CD4-positive, CD25-positive, alpha-beta regulatory T cell (primary cell): ENCODE results near the gene CAPZB. TPM values are rescaled to one million over a fixed set of nuclear protein-coding genes. Genes with fewer than 3 reads are reported as not detected.
A peak's percentile ranks its signal among the peaks of the same experiment; 100 is the strongest.

ENCODE experiments used
- ATAC-seq, 2 donors: fragments of 150-1000 bp; cut with Tn5 transposase; one replicate each; pipeline ENCODE4 v1.10.0; 2021; ENCODE audit warnings: low read depth in 2 of 2, moderate number of reproducible peaks in 2 of 2, moderate library complexity in 1 of 2
- DNase-seq, 3 donors: peaks; one replicate each; pipeline versions ENCODE4 v3.0.0 to v3.0.0-alpha.2; 2012 to 2022; ENCODE audit warnings: mixed read lengths in 1 of 3
- H3K27ac ChIP-seq: one replicate; pipeline ENCODE4 v1.7.0; 2013; ENCODE audit warnings: mild to moderate bottlenecking, low read length; ENCODE audit not compliant: insufficient read depth, poor library complexity, severe bottlenecking
- H3K27me3 ChIP-seq: one replicate; pipeline ENCODE4 v1.7.0; 2013; ENCODE audit warnings: low read length; ENCODE audit not compliant: control insufficient read depth, insufficient read depth
- H3K36me3 ChIP-seq: one replicate; pipeline ENCODE4 v1.7.0; 2013; ENCODE audit warnings: mild to moderate bottlenecking, low read length, moderate library complexity; ENCODE audit not compliant: control insufficient read depth, insufficient read depth
- H3K4me1 ChIP-seq: 2 replicates; pipeline ENCODE4 v1.7.0; 2013; ENCODE audit warnings: mild to moderate bottlenecking, low read length; ENCODE audit not compliant: insufficient read depth, control insufficient read depth, poor library complexity, severe bottlenecking
- H3K4me3 ChIP-seq: one replicate; pipeline ENCODE4 v1.7.0; 2013; ENCODE audit warnings: low read depth, mild to moderate bottlenecking, low read length, moderate library complexity
- H3K9me3 ChIP-seq, 2 experiments: 1 replicate in 1 of 2; 2 replicates in 1 of 2; pipeline ENCODE4 v1.7.0; 2013; ENCODE audit warnings: low read length in 2 of 2, mild to moderate bottlenecking in 1 of 2, moderate library complexity in 1 of 2; ENCODE audit not compliant: control insufficient read depth in 2 of 2
- H3K27ac Mint-ChIP-seq, 3 donors: one replicate each; pipeline ENCODE4 v1.8.0; 2020 to 2022; ENCODE audit warnings: mild to moderate bottlenecking in 3 of 3, mixed read lengths in 3 of 3, moderate library complexity in 2 of 3
- H3K27me3 Mint-ChIP-seq: one replicate; pipeline ENCODE4 v1.8.0; 2022; ENCODE audit warnings: mild to moderate bottlenecking, mixed read lengths
- H3K36me3 Mint-ChIP-seq: one replicate; pipeline ENCODE4 v1.8.0; 2020; ENCODE audit warnings: mixed read lengths
- H3K4me1 Mint-ChIP-seq, 4 donors: one replicate each; pipeline ENCODE4 v1.8.0; 2020 to 2022; ENCODE audit warnings: mixed read lengths in 4 of 4, mild to moderate bottlenecking in 1 of 4
- H3K4me3 Mint-ChIP-seq, 4 donors: one replicate each; pipeline ENCODE4 v1.8.0; 2020 to 2022; ENCODE audit warnings: mild to moderate bottlenecking in 4 of 4, mixed read lengths in 4 of 4, moderate library complexity in 3 of 4
- H3K9me3 Mint-ChIP-seq, 7 donors: one replicate each; pipeline ENCODE4 v1.8.0; 2020 to 2022; ENCODE audit warnings: mixed read lengths in 7 of 7, mild to moderate bottlenecking in 3 of 7, moderate library complexity in 2 of 7
- polyA plus RNA-seq, 4 donors: library from polyadenylated mRNA; unstranded; fragments of 300-500 nt; fragmentation: Illumina TruSeq; gene quantifications; one replicate each; pipeline ENCODE4 v1.2.3, GENCODE V29; 2021
- total RNA-seq: library from RNA; stranded (reverse); gene quantifications from one replicate; pipeline ENCODE4 v1.2.3, GENCODE V29; 2022

Gene CAPZB
- total and polyA plus RNA-seq, 5 donors from 2014 or later = 372 to 588 (median 462) TPM

DNA sequence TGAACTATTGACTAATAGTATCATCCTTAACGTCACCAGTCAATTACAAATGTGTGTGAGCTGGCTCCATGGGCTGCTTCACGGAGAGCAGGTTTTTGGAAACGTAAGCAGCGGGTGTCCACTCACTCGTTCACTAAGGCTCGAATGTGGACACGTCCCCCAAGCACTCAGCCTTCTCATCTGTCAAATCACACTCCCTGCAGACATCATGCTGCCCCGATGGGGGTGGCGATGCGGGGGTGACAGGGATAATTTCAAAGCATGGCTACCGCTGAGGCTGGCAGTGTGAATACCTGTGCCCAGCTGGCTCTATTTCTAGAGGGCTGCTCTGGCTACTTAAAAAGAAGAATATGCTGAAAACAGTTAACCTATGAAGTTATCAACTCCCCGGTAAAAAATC lies 71.3 kb downstream of the CAPZB start:
- peaks cover 27 to 86% (median 45%) of the 10 kb centered on the region in 4 donors for H3K4me1 Mint-ChIP-seq
- peak overlapping the region; percentile 69 to 79 (median 70) for H3K27ac Mint-ChIP-seq
- no peak for DNase-seq
- no peaks in the 10 kb centered on the region for H3K9me3 ChIP-seq
- no peaks in the 10 kb centered on the region for H3K9me3 Mint-ChIP-seq
- no peak overlapping the region for H3K4me3 Mint-ChIP-seq
- H3K27me3 ChIP-seq = no peaks in the 10 kb centered on the region
- H3K27ac ChIP-seq = no peak overlapping the region
- H3K4me3 ChIP-seq = no peak overlapping the region
- no peaks in the 10 kb centered on the region for H3K27me3 Mint-ChIP-seq
- peaks cover 20% of the 10 kb centered on the region for H3K4me1 ChIP-seq
- ATAC-seq = no peak
- peaks cover 80% of the 10 kb centered on the region for H3K36me3 ChIP-seq
- H3K36me3 Mint-ChIP-seq = peaks cover 29% of the 10 kb centered on the region

DNA sequence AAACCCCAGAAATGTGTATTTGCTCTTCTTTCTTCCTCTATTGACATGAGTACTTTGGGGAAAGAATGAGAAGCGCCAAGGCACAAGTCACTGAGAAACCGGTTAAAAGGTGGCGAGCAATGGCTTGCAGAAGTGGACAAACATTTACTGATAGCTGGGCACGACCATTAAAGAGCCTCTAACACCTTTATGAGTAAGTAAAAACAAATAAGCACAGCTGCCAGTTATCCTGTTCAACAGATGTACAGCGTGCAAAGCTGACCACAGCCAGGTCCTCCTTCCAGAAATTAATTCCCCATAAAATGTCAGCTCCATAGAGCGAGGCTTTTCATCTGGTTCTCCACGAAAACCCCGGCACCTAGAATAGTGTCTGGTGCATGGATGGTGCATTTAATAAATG lies 72.7 kb downstream of the CAPZB start:
- peaks cover 19 to 83% (median 40%) of the 10 kb centered on the region in 4 donors for H3K4me1 Mint-ChIP-seq
- peaks cover 24% of the 10 kb centered on the region for H3K4me1 ChIP-seq

DNA sequence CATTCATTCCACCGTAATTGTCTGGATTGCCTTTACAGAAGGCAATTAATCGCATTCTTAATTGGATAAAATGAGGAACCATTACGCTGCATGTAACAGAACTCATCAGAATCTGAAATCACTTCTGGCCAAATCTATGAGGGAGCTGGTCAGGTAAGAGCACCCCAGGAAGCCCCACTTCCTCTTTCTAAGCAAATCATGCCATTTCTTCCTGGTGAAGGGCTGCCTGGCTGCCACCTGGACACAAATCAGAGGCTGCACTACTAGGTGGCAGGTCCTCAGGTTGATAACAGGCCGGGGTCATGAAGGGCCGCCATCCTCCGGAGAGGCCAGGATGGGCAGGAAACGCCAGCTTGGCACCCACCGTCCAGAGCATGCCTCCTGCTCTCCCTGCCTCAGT lies 73.7 kb downstream of the CAPZB start:
- no peaks in the 10 kb centered on the region for H3K27me3 Mint-ChIP-seq
- DNase-seq (no peak), ATAC-seq (no peak)
- Histone ChIP-seq H3K27ac (no peak overlapping the region), H3K4me3 (no peak overlapping the region), H3K4me1 (peaks cover 16% of the 10 kb centered on the region), H3K36me3 (peaks cover 68% of the 10 kb centered on the region), H3K9me3 (no peaks in the 10 kb centered on the region), H3K27me3 (no peaks in the 10 kb centered on the region)
- peaks cover 12 to 85% (median 38%) of the 10 kb centered on the region in 4 donors for H3K4me1 Mint-ChIP-seq
- H3K27ac Mint-ChIP-seq = peak overlapping the region in 2 of 3 donors; percentile 60 to 65
- H3K36me3 Mint-ChIP-seq = peaks cover 17% of the 10 kb centered on the region
- H3K4me3 Mint-ChIP-seq = no peak overlapping the region
- no peaks in the 10 kb centered on the region for H3K9me3 Mint-ChIP-seq

More for the DNA sequence above, 72.7 kb downstream of the CAPZB start:
- Histone ChIP-seq H3K4me3 (no peak overlapping the region), H3K27me3 (no peaks in the 10 kb centered on the region), H3K36me3 (peaks cover 74% of the 10 kb centered on the region), H3K9me3 (no peaks in the 10 kb centered on the region), H3K27ac (no peak overlapping the region)
- Mint-ChIP-seq H3K36me3 (peaks cover 18% of the 10 kb centered on the region), H3K27me3 (no peaks in the 10 kb centered on the region), H3K27ac (peak overlapping the region in 1 of 3 donors; percentile 56), H3K4me3 (no peak overlapping the region), H3K9me3 (no peaks in the 10 kb centered on the region)
- ATAC-seq (no peak), DNase-seq (no peak)

DNA sequence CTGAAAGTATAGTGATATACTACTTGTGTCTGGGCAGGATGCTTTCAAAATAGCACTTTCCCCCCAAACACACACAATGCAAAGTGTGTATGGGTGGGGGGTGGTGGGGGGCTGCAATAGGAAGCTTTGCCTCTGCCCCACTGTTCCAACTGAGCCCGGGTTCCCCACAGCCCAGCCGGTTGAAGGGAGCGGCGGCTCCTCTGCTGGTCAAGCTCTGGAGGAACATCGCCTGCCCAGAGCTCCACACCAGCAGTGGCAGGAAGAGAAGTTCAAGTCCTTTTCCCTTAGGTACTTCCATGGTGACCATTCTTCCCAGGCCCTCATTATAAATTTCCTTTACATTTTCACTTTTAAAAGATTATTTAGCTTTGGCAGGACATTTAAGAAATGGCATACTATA lies 74.9 kb downstream of the CAPZB start:
- peaks cover 56% of the 10 kb centered on the region for H3K36me3 ChIP-seq
- H3K27ac Mint-ChIP-seq = peak overlapping the region in 2 of 3 donors; percentile 49 to 60
- no peaks in the 10 kb centered on the region for H3K9me3 Mint-ChIP-seq
- H3K4me1 ChIP-seq = peaks cover 16% of the 10 kb centered on the region
- H3K27me3 Mint-ChIP-seq = no peaks in the 10 kb centered on the region
- peaks cover 18 to 87% (median 40%) of the 10 kb centered on the region in 4 donors for H3K4me1 Mint-ChIP-seq
- DNase-seq = no peak
- H3K4me3 Mint-ChIP-seq = no peak overlapping the region
- no peak for ATAC-seq
- H3K9me3 ChIP-seq = no peaks in the 10 kb centered on the region
- H3K4me3 ChIP-seq = no peak overlapping the region
- H3K27ac ChIP-seq = no peak overlapping the region
- H3K27me3 ChIP-seq = no peaks in the 10 kb centered on the region
- H3K36me3 Mint-ChIP-seq = peaks cover 12% of the 10 kb centered on the region

DNA sequence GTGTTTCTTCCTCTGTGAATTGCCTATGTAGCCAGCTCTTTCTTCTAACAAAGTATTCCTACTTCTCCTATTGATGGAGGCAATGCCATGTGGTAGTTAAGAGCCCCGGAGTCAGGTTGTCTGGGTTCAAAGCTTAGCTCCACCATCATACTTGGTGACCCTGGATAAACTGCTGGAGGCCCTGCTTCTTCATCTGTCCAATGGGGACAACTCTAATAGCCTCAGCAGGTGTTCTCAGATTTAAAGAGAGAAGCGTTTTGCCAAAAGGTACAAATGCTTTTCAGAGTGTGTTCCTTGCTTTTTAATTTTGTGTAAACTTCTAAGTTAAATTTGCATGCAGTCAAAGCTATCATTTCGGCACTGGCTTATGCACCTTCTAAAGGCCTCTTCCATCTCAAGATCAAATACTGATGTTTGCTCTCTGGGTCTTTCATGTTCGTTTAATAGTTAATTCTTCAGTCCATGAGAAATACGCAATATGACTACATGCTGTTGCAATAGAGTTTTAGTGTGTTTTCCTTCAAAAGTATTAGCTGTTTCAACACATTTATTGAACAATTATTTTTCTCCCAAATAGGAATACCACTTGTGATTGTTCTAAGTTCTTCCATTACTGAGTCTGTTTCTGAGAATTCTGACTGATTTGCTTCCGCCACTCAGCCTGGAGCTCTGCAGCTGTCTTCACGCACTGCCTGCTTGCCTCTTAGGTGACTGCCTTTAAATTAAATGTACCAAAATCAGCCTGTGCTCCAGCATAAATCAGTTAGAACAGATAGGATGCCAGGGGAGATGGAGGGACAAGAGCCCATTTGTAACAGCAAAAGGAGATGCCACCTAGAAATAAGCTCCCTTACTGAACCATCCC lies 75.6 kb downstream of the CAPZB start:
- Histone ChIP-seq H3K36me3 (peaks cover 53% of the 10 kb centered on the region), H3K9me3 (no peaks in the 10 kb centered on the region), H3K4me3 (no peak overlapping the region), H3K4me1 (peaks cover 13% of the 10 kb centered on the region), H3K27ac (no peak overlapping the region), H3K27me3 (no peaks in the 10 kb centered on the region)
- DNase-seq = no peak
- Mint-ChIP-seq H3K27ac (peak overlapping the region; percentile 57 to 82 (median 72)), H3K27me3 (no peaks in the 10 kb centered on the region), H3K4me3 (peak overlapping the region in 1 of 4 donors; percentile 47), H3K4me1 (peaks cover 18 to 87% (median 40%) of the 10 kb centered on the region in 4 donors), H3K9me3 (no peaks in the 10 kb centered on the region), H3K36me3 (peaks cover 7% of the 10 kb centered on the region)
- no peak for ATAC-seq

DNA sequence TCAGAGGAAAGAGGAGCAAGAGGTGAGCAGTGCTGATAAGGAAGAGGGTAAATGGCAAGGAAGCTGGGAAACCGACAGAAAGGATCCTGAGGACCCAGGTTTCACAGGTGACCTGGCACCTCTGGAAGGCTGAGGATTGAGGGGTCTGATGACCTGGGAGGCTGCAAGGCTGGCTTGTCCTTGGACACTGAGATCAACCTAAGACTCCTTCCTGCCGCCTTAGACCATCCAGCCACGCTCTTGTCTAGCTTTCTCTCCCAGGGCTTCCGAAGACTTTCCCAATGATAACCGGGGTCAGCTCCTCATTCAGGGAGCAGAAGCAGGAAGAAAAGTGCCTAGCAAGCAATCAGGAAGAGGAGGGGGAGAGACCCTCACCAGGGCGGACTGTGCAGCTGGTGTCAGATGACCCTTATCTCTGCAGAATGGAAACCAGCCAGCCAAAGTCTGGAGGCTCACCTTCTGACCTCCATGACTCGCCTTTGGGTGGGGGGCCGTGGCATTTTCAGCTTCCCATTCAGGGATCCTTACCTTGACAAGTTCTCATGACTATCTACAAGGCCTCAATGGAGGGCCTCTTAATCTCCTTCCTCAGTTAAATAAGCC lies 77.7 kb downstream of the CAPZB start:
- Histone ChIP-seq H3K27me3 (no peaks in the 10 kb centered on the region), H3K9me3 (no peaks in the 10 kb centered on the region), H3K36me3 (peaks cover 54% of the 10 kb centered on the region), H3K27ac (no peak overlapping the region), H3K4me1 (peaks cover 7% of the 10 kb centered on the region), H3K4me3 (no peak overlapping the region)
- ATAC-seq (no peak), DNase-seq (no peak)
- Mint-ChIP-seq H3K27me3 (no peaks in the 10 kb centered on the region), H3K9me3 (no peaks in the 10 kb centered on the region), H3K36me3 (peaks cover 8% of the 10 kb centered on the region), H3K4me1 (peaks cover 18 to 85% (median 35%) of the 10 kb centered on the region in 4 donors), H3K27ac (peak overlapping the region; percentile 29 to 47 (median 38)), H3K4me3 (no peak overlapping the region)

DNA sequence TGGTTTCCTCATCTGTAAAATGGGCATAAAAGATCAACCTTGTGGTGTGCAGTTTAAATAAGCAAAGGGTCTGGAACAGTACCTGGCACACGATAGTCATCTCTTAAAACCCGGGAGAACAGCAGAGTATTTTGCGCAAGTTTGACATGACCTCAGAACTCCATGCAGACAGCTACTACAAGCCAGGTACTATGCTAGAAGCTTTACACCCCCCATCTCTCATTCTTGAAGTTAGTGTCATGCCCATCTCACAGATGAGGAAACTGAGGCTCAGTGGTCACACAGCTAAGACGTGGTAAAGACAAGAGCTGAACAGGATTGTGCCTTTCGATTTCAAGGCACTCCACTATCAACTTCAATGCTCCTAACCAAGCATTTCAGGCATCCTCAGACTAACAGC lies 78.7 kb downstream of the CAPZB start:
- Histone ChIP-seq H3K4me1 (peaks cover 9% of the 10 kb centered on the region), H3K9me3 (no peaks in the 10 kb centered on the region), H3K4me3 (no peak overlapping the region), H3K27ac (no peak overlapping the region), H3K27me3 (no peaks in the 10 kb centered on the region), H3K36me3 (peaks cover 49% of the 10 kb centered on the region)
- H3K36me3 Mint-ChIP-seq = peaks cover 8% of the 10 kb centered on the region
- ATAC-seq (no peak), DNase-seq (no peak)
- peak overlapping the region; percentile 28 to 71 (median 32) for H3K27ac Mint-ChIP-seq
- H3K4me1 Mint-ChIP-seq = peaks cover 18 to 87% (median 34%) of the 10 kb centered on the region in 4 donors
- H3K27me3 Mint-ChIP-seq = no peaks in the 10 kb centered on the region
- no peaks in the 10 kb centered on the region for H3K9me3 Mint-ChIP-seq
- peak overlapping the region in 1 of 4 donors; percentile 38 for H3K4me3 Mint-ChIP-seq
